C4-2B (cell line): ENCODE results near the gene SCNN1G.

Experiments
- H3K27ac ChIP-seq: fragments of 450-650 bp; 2 replicates; pipeline ENCODE4 v1.5.1; 2017
- CTCF ChIP-seq: fragments of 450-650 bp; conservative IDR thresholded peaks from 2 replicates; pipeline ENCODE4 v1.5.1; 2017; ENCODE audit warnings: mild to moderate bottlenecking
- ZFX ChIP-seq: fragments of 450-650 bp; IDR thresholded peaks from 2 replicates; pipeline ENCODE4 v1.6.1; 2017

The SCNN1G gene

GRCh38 chr16:23225634-23226033 is 43.1 kb downstream of the SCNN1G start:
- no peak overlapping the region for H3K27ac ChIP-seq
- TF ChIP-seq CTCF (no peak), ZFX (no peak)

GRCh38 chr16:23227529-23227928 is 45.0 kb downstream of the SCNN1G start:
- TF ChIP-seq CTCF (no peak), ZFX (no peak)
- H3K27ac ChIP-seq, result no peak overlapping the region

- no peak for TF ChIP-seq ZFX
- no peak for TF ChIP-seq CTCF
- no peak overlapping the region for H3K27ac ChIP-seq
Observed at GRCh38 chr16:23229714-23230113, 47.2 kb downstream of the SCNN1G start.

GRCh38 chr16:23232806-23233205 is 50.3 kb downstream of the SCNN1G start:
- TF ChIP-seq CTCF, result no peak

GRCh38 chr16:23235176-23235575 is 52.6 kb downstream of the SCNN1G start:
- H3K27ac ChIP-seq, result no peak overlapping the region
- TF ChIP-seq ZFX (no peak), CTCF (no peak)

More at GRCh38 chr16:23232806-23233205, 50.3 kb downstream of the SCNN1G start:
- H3K27ac ChIP-seq, result no peak overlapping the region

- H3K27ac ChIP-seq, result no peak overlapping the region
- TF ChIP-seq CTCF (no peak), ZFX (no peak)
Observed at GRCh38 chr16:23236983-23237382, 54.4 kb downstream of the SCNN1G start.

GRCh38 chr16:23240994-23241393 is 58.4 kb downstream of the SCNN1G start:
- no peak overlapping the region for H3K27ac ChIP-seq
- TF ChIP-seq CTCF (no peak), ZFX (no peak)
